HG03558 (cell line): ENCODE data around the gene CADPS.
"Not testable (repeated sequence)": the region's sequence is repeated elsewhere in the genome, so short reads cannot be mapped to it uniquely, and the experiment has no call there.

ENCODE experiments used
- ATAC-seq: cut with Tn5 transposase; IDR thresholded peaks from one replicate; pipeline ENCODE4 v1.9.1; 2021; ENCODE audit warnings: moderate number of reproducible peaks; ENCODE audit not compliant: unreplicated experiment; ENCODE audit errors: extremely low read depth

CADPS gene

DNA sequence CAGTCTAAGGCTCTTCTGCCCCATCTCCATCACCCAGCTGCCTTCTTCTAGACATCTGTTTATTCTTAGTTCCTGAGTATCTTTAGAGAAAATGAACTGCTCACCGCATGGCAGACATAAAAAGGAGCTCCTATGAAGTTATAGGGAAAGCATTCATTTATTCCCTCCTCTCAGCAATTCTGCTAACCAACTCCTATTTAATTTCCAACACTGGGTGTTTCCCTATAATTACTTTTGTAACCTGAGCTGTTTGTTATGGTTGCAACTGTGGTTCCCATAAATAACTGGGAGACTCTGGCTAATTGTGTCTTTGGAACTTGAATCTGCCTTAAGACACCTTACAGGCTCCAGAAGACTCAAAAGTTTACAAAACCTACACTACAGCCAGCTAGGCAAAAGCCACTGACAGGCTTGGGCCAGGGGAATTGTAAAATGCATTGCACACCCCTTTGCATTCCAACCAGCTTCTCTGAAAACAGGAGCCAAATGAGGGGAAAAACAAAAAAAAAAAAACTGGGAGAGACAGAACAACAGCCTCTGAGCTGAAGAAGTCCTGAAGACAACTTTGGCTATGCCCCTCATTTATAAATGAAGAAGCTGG is 270.4 kb downstream of the CADPS start:
- ATAC-seq = no peak

DNA sequence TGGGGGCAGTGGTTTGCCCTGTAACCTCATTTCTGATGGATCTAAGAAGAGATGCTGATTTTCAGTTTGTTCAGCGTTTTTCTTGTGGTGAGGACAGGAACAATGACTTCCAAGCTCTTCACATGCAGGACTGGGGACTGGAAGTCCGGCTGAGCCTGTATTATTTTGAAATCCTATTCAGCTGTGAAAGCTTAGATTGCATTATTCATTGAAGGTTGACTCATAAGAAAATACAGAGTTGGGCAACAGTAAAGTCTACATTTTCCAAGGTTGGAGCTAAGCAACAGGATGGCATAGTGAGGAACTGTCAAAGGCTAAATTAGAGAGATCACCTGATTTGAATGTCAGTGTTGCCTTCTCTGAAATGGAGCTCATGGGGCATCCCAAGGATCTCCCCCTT is 270.9 kb downstream of the CADPS start:
- ATAC-seq = no peak

DNA sequence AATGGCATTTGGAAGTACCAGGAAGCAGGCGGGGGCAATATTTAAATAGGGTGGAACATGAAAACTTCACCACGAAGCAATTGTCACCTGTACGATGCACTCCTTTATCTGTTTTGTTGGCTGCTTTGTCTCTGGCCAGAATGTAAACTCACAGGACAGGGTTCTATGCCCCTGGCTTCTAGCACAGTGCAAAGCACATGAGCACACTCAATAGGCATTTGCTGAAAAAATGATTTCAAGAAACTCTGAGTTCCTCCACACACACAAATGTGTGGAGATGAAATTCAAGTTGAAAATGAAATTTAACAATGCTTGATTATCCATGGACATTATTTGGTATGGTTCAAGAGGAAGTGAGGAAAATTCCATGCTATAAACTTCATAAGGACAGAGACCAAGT is 272.2 kb downstream of the CADPS start:
- ATAC-seq = no peak

DNA sequence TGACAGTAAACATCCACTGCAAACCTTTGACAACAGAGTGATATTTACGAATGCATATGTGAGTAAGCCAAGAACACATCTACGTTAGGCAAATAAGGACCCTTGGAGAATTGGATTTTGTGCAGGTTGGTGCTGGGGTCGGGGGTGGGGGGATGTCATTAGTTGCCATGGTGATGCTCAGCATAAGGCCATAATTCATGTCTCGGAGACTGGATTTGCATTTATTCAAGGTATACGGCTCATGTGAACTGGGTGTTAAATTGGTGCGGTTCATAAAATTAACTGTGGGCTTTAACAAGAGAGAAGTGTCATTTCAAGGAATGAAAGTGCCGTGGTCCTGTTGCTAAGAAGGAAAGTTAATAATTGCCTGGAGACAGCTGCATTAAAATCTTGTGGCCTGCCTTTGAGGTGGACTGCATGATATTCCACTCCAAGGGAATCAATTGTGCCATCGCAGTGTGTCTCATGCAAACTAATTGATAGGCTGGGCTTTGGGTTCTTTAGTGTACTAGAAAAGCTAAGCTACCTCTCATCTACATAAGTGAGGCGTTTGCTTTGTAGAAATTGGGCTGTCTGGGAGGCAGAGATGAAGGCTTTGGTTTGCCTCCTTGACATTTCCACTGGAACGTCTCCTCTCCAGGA is 273.0 kb downstream of the CADPS start:
- no peak for ATAC-seq

DNA sequence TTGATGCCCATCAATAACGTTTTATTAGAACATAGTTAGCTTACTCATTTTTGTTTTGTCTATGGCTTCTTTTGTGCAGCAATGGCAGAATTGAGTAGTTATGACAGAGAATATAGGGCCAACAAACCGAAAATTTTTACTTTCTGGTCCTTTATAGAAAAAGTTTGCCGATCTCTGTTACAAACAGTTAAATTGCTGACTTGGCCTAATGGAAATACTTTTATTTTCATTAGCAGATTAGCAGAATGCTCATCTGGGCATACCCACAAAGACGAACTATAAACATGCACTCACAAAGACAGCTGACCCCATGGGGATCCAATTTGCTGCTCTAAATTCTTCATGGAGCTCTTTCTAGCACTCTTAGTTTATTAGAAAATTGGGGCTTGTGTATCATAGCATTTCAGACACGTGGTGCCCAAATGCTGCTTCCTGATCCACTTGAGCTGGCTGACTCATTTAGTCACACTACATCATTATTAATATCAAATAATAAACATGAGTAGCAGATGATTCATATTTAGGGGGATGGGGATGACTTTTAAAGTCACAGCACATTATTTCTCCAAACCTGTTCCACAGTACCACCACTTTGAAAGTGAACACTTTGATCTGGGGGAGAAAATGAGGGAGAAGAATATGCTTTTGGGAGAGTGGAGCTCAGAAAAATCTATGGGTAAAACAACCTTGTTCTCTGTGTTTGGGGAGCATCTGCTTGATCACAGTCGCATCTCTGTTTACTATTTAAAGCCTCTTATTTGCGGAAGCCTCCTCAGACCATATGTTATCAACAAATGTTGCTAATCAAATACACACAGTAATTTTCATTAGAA is 273.8 kb downstream of the CADPS start:
- no peak for ATAC-seq

DNA sequence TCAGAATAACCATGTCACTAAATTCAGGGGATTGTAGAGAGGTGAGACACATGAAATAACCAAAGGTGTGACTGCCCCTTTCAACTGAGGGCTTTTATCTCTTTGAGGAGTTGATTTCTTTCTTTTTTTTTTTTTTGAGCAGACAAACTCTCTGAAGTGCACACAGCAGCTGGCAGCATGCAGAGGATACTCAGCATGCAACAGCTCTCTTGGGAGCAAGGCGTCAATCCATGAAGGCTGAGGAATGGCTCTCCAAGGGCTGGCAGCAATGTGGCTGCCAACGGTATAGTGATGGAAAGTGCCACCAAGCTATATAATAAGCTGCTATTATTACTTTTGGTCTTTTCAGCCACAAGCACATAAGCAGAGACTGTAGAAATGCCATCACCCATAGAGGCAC is 275.2 kb downstream of the CADPS start:
- ATAC-seq = no peak

DNA sequence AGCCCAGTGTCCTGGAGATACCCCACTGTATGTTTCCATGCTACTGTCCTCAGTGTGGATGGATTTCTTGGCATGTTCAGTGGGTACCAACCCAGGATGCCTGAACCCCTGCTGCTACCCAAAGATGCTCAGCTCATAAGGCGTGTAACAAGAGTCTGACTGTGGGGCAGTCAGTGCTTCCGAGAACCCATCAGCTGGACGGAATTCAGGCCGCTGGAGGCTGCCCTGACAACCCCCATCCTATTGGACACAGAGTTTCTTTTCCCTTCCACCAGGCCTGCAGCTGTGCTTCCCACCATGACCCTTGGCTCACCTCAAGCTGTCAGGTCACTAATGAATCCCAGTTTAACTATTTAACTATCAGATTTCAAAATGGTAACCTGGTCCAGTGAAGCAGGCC is 277.7 kb downstream of the CADPS start:
- no peak for ATAC-seq

DNA sequence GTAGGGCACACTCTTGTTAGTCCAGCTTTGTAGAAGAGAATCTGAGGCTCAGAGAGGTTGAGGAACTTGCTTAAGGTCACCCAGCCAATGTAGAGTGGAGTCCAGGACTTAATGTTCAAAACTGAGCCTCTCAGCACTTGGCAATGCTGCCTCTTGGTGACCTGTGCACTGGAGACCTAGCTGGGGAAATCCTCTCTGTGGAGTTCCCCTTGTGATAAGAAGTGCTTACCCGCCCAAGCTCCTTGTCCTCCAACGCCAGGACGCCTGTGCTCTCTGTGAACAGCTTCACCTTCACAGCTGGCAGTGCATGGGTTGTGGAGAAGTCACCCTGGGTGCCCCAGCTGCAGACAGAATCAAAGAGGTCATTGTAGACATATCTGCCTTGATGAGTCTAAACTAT is 282.8 kb downstream of the CADPS start:
- no peak for ATAC-seq

DNA sequence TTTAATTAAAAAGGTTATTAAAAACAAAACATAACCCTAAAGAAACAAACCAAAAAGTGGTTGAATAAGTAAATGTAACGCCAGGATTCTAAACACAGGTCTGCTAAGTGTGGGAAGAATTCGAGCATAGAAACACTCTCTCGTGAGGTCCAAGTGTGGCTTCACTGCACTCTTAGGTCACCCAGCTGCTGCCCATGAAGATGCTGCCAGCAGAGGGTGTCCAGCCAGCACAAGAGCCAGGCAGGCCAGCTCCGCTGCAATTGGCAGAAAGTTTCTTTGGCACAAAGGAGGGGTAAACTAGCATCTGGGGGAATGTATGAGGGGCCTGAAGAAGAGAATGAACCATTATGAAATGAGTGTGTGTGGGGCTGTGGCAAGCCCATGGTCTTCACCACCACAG is 286.1 kb downstream of the CADPS start:
- ATAC-seq = no peak

DNA sequence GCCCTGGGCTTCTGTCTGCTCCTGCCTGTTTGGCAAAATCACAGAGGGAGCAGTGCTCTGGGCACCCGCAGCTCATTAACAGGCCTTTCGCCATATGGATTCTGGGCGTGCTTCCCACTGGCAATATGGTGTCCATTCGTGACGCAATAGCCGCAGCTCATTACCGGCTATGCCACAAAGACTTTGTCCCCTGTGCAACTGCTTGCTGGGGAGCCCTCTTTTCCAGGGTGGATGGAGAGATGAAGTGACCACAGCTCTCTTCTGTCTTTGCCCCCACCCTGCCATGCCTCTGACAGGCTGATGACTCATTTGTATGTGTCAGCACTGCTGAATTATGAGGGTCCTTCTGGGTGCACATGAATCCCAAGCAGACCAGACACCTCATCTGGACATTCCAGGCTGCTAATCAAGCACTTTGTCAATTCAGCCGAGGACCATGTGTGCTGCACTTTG is 287.6 kb downstream of the CADPS start:
- ATAC-seq = no peak

DNA sequence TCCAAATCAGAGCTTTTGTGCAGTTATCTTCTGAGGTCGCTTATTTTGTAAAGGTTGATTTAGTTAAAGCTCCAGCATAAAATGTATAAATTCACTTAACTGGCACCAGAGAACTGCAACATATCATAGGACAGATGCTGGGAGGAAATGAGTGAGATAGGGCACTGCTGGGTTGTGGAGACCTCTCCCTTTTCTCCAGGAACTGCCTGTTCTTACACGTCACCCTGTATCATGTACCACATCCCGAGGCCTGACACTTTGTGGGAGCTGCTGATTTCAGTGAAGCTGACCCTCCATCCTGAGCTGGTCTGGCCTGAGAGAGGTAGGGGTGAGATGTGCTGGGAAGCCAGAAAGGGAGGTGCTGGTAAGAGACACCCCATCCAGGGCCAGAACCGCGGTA is 288.0 kb downstream of the CADPS start:
- no peak for ATAC-seq

DNA sequence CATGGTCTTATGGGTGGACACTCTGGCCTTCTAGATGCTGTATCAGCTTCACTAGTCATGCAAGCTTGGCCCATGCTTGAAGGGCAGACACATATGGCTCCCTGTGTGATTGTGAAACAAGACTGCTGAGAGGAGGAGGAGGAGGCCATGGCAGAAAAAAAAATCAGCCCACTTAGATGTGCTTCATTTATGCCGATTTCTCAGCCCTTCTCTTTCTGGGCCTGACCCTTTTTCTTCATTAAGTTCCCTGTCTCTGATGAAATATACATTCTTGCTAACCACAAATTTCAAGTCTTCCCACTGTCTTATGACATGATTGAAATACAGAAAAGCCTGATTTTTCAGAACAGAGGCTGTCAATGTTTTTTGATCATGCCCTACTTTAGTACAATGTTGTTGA is 288.9 kb downstream of the CADPS start:
- no peak for ATAC-seq

DNA sequence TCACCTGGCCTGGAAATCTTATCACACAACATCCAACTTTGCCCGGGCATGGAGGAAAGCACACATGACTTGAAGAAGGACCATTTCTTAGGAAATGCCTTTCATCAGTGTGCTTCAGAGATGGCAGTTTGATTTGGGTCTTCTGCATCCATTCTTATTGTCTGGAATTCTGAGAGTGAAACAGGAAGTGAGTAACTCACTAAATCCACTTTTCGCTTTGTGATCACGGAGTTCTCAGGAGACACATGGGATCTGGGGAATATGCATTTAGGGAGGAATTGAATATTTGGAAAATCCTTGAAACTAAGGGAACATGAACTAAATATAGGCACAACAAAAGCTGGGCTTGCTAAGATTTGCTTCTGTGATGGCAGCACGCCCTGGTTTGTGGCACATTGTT is 289.4 kb downstream of the CADPS start:
- ATAC-seq = no peak

DNA sequence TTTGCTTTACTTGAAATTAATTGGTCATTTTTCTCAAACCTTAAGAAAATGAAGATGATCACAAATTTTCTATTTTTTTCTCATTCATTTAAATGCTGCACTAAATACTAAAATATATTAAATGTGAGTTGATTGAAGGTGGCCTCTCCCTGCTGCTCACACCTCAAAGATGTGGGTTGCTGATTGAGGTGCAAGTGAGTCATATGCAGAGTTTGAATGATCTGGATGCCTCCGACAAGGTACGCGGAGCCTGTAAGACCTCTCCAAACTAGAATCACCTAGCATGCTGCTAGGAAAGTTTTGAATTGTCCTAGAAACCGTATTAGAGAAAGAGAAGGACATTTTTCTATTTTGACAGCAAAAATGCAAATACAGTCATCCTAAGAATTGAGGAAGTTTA is 290.6 kb downstream of the CADPS start:
- no peak for ATAC-seq

DNA sequence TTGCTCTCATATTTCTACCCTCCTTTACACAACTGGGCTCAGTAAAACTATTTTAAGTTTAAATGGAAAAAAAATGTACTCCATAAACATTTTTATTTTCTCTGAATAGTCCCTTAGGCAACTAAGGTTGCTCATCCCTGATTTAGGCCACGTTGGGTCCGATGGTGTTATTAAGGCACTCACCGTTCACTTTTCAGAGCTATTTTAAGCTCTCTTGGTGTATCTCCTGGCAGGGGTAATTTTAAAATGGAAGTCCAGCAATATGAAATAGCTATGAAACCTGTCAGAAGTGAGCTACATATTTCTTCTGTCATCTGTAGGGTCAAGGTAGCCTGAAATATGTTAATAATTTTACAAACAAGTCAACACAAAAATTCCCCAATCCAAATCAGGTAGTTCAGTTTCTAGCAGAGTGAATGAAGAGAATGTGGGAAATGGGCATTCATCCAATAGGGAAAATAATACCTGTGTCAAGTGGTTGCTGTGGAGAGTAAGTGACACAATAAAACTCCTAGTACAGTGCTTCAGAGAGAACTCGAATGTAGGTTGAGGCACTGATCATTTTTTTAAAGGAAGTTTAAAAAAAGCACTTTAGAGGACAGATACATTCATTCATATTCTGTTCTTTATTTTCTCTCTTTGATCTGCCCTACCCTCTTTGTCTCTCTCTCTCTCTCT is 292.6 kb downstream of the CADPS start:
- no peak for ATAC-seq

DNA sequence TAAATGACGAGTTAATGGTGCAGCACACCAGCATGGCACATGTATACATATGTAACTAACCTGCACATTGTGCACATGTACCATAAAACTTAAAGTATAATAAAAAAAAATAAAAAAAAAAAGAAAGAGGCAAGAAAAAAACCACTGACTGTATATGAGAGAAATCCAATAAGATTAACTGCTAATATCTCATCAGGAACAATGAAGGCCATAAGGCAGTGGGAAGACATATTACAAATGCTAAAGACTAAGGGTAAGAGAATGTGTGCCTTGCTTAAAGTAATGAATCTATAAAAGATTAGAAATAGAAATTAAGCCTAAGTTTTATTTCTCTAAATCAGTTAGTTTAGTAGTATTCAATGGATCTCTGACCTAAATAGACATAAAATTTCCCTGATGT is 294.7 kb downstream of the CADPS start:
- not testable (repeated sequence) for ATAC-seq

DNA sequence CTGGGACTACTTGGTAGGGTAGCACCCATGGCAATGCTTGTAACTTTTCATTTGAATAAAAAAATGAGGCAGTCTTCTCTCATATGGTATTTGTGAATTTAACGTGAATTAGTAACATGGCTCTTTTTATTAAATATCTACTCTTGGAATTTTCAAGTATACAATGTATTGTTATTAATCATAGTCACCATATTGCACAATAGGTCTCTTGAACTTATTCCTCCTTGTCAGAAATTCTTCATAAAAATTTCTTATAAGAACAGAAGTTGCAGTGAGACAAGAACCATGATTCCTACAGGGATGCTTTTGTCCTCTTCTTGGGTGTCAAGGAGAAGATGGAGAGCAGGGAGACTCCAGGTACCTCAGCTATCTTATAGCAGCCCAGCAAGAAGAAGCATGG is 298.1 kb downstream of the CADPS start:
- no peak for ATAC-seq

DNA sequence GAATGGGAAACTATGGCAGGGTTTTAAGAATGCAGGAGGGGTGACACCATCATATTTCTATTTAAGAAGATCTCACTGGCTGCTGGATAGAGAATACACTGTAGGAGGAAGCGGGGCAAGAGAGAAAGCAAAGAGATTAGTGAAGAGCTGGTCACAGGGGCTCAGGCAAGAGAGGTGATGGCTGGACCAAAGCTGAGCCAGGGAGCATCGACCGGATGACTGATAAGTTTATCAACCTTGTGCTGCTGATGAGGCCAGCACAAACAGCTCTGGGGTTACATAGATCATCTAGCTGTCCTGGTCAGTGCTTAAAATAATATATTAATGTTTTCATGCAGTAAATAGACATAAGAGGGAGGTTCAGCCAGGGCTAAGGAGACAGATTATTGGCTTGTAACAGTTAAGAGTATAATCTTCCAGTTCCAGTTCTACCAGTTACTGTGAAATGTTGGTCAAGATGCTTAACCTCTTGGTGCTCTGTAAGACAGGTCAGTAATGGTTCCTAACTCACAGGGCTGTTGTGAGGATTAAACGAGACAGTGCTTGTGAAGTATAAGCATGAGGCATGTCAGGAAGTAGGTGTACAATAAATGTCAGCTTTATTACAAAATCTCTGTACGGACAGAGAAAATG is 300.8 kb downstream of the CADPS start:
- ATAC-seq = no peak

DNA sequence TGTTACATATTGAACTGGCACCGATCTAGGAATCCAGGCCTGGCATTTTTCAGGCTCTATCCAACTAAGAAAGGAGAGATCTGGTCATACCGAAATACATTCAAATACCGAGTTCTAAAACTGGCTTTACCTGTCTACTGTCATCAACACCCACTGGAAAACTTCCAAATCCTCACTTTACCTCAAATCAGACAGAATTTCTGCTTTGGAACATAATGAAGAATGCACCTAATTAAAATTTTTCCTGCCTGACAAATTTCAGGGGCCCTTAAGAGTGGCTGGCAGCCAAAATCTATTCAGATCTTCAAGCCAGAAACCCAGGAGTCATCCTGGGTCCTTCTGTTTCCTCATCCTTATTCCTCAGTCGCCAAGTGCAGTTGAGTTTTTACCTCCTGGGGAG is 303.3 kb downstream of the CADPS start:
- no peak for ATAC-seq

DNA sequence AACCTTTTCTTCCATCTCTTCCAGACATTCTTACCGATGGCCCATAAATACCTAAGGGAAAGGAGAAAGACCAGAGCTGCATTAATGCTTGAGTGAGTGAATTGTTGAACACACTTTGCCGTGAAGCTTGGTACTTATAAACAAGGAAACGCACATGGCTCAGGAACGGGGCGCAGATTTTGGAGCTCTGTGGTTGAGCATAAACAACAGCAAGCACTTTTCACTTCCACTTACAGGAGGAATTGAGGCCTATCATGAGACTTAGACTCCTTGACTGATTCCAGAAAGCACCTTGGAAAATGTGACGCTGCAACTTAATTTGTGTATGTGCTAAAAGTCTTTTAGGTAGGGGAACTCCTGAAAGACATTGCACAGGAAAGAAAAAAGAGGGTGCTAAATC is 304.3 kb downstream of the CADPS start:
- ATAC-seq = no peak

DNA sequence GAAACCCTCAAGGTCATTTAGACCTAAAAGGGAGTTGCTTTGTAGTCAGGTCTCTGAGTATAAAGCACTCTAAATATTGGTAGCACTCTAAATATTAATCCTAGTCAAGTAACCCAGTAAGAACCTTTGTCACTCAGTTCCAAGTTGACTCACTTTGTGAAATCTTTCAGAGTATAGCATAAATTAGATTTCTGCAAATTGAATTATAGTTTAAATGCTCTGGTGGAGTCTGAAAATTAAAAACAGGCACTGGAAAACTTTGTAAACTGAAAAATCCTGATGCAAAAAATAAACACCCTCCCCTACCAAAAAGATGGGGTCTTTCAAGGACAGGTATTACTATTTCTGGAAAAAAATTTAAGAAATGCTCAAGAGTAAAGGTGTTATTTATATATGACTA is 305.6 kb downstream of the CADPS start:
- ATAC-seq = no peak
